ENCODE results near the gene RNU11. TPM values are rescaled to one million over a fixed set of nuclear protein-coding genes. Genes with fewer than 3 reads are reported as not detected.
A peak's percentile ranks its signal among the peaks of the same experiment; 100 is the strongest.
"Not testable (repeated sequence)": the region's sequence is repeated elsewhere in the genome, so short reads cannot be mapped to it uniquely, and the experiment has no call there.

The RNU11 gene
- polyA plus RNA-seq, 2 of the 4 experiments (the other 2 are of a cell fraction): not detected

DNA sequence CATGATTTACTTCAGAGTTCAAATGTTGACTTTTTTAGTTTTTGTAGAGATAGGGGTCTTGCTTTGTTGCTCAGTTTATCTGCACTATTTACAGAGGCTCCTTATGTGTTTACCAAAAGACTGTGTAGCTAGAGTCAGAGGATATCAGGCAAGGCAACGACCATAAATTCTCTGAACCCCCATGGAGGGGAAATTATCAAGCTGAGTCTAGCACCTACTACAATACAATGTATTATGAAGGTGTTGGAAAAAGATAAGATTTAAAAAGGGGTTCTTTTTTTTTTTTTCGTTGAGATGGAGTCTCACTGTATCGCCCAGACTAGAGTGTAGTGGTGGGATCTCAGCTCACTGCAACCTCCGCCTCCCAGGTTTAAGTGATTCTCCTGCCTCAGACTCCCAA lies 36.5 kb downstream of the RNU11 start:
- CTCF ChIA-PET: interaction anchor here (0.5 to 1.2 kb wide), 3 partner anchors 9 to 511 kb away, joined by 3 to 4 read pairs (median 3); no protein-coding TSS in a partner anchor
- ATAC-seq (no peak), DNase-seq (ENCODE audit: low read depth in 1 of 2, low spot score in 1 of 2) (no peak), FAIRE-seq (no peak)
- Histone ChIP-seq H3K4me2 (no peak overlapping the region), H3K4me3 (no peak overlapping the region), H3K4me1 (no peaks in the 10 kb centered on the region), H3K27ac (no peak overlapping the region), H3K9me3 (no peaks in the 10 kb centered on the region)
- WGBS (ENCODE audit: missing lambda C conversion rate): 82% methylated on average over 4 of the region's 4 CpGs
- TF ChIP-seq CHD4 (IDR thresholded peaks at IDR 0.05; ENCODE audit: borderline replicate concordance): no peak
- TF ChIP-seq ZSCAN20 (CRISPR knock-in tag; IDR thresholded peaks at IDR 0.05): no peak
- POLR2A ChIA-PET: no interaction called here

- H3K4me3 ChIP-seq; H3K4me1 ChIP-seq; DNase-seq (ENCODE audit: low read depth in 1 of 2, low spot score in 1 of 2); FAIRE-seq; POLR2A ChIA-PET; H3K27ac ChIP-seq; CTCF ChIA-PET; ATAC-seq; H3K4me2 ChIP-seq; H3K9me3 ChIP-seq: not testable (repeated sequence)
- TF ChIP-seq ZC3H11A (IDR thresholded peaks at IDR 0.05): peak; percentile 86
- WGBS (ENCODE audit: missing lambda C conversion rate): 76% methylated on average over 1 of the region's 1 CpG
These were observed 43.2 kb downstream of the RNU11 start for GRCh38 chr1:28691627-28692026.

Small RNAs within 50 kb of the gene (small RNA-seq; reads per million reads assigned to genes)
- gene RF00422: 0 reads per million in 6 experiments
- gene RNU11: 0 reads per million in 6 experiments

Other genes with a start within 250 kb of the RNU11 start
- gene RCC1, start 142.6 kb upstream of the RNU11 start, polyA plus RNA-seq (2011; rRNA removed): 42.1 and 52.1 TPM in 2 replicates
- 69.6 to 75.5 TPM (median 70.3 TPM) in 3 replicates for gene RCC1, start 142.6 kb upstream of the RNU11 start, polyA plus RNA-seq (2017; fragmentation: RNase III; extraction: RNeasy Plus Mini Kit Qiagen cat#74134 plus additional on column Dnase treatment)
- 23.8 and 25.5 TPM in 2 replicates for gene TRNAU1AP, start 95.5 kb upstream of the RNU11 start, polyA plus RNA-seq (2011; rRNA removed)
- gene TRNAU1AP, start 95.5 kb upstream of the RNU11 start, polyA plus RNA-seq (2017; fragmentation: RNase III; extraction: RNeasy Plus Mini Kit Qiagen cat#74134 plus additional on column Dnase treatment): 14.5 to 14.9 TPM (median 14.5 TPM) in 3 replicates
- gene RAB42, start 56.3 kb upstream of the RNU11 start, polyA plus RNA-seq (2011; rRNA removed): 0.81 and 0.85 TPM in 2 replicates
- gene RAB42, start 56.3 kb upstream of the RNU11 start, polyA plus RNA-seq (2017; fragmentation: RNase III; extraction: RNeasy Plus Mini Kit Qiagen cat#74134 plus additional on column Dnase treatment): 1.8 to 2.3 TPM (median 2.0 TPM) in 3 replicates
- 33.8 and 38.3 TPM in 2 replicates for gene TAF12, start 5.5 kb upstream of the RNU11 start, polyA plus RNA-seq (2011; rRNA removed)
- 15.8 to 18.3 TPM (median 17.6 TPM) in 3 replicates for gene TAF12, start 5.5 kb upstream of the RNU11 start, polyA plus RNA-seq (2017; fragmentation: RNase III; extraction: RNeasy Plus Mini Kit Qiagen cat#74134 plus additional on column Dnase treatment)
- gene GMEB1, start 20.2 kb downstream of the RNU11 start, polyA plus RNA-seq (2011; rRNA removed): 6.9 and 7.1 TPM in 2 replicates
- gene GMEB1, start 20.2 kb downstream of the RNU11 start, polyA plus RNA-seq (2017; fragmentation: RNase III; extraction: RNeasy Plus Mini Kit Qiagen cat#74134 plus additional on column Dnase treatment): 5.2 to 5.3 TPM (median 5.3 TPM) in 3 replicates
- 55.6 and 59.3 TPM in 2 replicates for gene YTHDF2, start 88.3 kb downstream of the RNU11 start, polyA plus RNA-seq (2011; rRNA removed)
- 51.4 to 53.2 TPM (median 52.7 TPM) in 3 replicates for gene YTHDF2, start 88.3 kb downstream of the RNU11 start, polyA plus RNA-seq (2017; fragmentation: RNase III; extraction: RNeasy Plus Mini Kit Qiagen cat#74134 plus additional on column Dnase treatment)
- not detected in 2 replicates for gene OPRD1, start 163.6 kb downstream of the RNU11 start, polyA plus RNA-seq (2011; rRNA removed)
- 0.03 TPM in 1 of 3 replicates, not detected in the others for gene OPRD1, start 163.6 kb downstream of the RNU11 start, polyA plus RNA-seq (2017; fragmentation: RNase III; extraction: RNeasy Plus Mini Kit Qiagen cat#74134 plus additional on column Dnase treatment)

All from A549 (cell line).